ENCODE results near the gene RALGPS1.

DNA sequence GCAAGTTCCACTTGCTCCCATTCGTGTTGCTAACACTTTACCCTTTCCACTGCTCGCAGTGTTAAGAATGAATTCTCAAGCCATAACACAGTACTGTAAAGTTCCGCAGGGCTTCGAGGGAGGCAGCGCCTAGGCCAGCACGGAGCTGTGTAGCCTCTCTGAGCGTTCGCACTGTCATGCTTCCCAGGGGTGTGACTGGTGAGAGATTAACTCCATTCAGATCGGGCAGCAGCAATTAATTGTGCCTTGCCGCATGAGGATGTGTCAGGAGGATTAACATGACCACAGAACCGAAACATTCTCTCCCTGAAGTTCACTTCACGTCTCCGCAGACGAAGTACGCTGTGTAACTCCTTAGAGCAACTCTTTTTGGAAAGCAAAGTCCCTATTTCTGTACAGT, 30.9 kb upstream of the RALGPS1 start:
- TF ChIP-seq GATA3 (IDR thresholded peaks at IDR 0.05; ENCODE audit: low read depth, low read length) = no peak
- no peak for TF ChIP-seq GATA2 (IDR thresholded peaks at IDR 0.05; ENCODE audit: low read depth, low read length)

Data from SH-SY5Y (cell line).